ENCODE data around the gene OR2F1.

OR2F1 gene

DNA sequence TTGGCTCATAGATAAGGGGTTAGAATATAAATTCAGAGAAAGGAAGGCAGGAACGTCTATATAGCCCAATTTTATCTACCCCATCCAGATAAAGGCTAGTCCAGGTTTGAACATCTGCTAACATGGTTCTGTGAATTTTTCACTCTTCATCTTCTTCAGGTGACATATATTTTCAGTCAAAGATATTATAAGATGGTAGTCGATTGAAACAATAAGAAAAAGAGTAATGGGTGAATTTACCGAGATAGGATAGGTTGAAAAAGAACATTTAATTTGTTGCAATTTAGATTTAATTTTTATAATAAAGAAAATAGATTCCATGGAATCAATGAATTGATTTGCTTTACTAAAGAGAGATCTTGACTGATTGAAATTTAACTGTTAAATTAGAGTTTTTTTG, at the start of gene OR2F1:
Gene OR2F1 (plus strand): TSS at position 301 of the 400 bp plus-strand sequence. CDS start 5,127 bp downstream, outside the sequence.
- no peak for DNase-seq (ENCODE audit: low spot score)

- DNase-seq (ENCODE audit: low spot score) = no peak
Measured at GRCh38 chr7:143905509-143905908, 49.1 kb upstream of the OR2F1 start.

GRCh38 chr7:143906151-143906550, 48.5 kb upstream of the OR2F1 start:
- no peak for DNase-seq (ENCODE audit: low spot score)

GRCh38 chr7:143906895-143907294, 47.7 kb upstream of the OR2F1 start:
- DNase-seq (ENCODE audit: low spot score) = no peak

- DNase-seq (ENCODE audit: low spot score) = no peak
Measured at GRCh38 chr7:143908120-143908519, 46.5 kb upstream of the OR2F1 start.

GRCh38 chr7:143909863-143910262, 44.8 kb upstream of the OR2F1 start:
- DNase-seq (ENCODE audit: low spot score) = no peak

DNA sequence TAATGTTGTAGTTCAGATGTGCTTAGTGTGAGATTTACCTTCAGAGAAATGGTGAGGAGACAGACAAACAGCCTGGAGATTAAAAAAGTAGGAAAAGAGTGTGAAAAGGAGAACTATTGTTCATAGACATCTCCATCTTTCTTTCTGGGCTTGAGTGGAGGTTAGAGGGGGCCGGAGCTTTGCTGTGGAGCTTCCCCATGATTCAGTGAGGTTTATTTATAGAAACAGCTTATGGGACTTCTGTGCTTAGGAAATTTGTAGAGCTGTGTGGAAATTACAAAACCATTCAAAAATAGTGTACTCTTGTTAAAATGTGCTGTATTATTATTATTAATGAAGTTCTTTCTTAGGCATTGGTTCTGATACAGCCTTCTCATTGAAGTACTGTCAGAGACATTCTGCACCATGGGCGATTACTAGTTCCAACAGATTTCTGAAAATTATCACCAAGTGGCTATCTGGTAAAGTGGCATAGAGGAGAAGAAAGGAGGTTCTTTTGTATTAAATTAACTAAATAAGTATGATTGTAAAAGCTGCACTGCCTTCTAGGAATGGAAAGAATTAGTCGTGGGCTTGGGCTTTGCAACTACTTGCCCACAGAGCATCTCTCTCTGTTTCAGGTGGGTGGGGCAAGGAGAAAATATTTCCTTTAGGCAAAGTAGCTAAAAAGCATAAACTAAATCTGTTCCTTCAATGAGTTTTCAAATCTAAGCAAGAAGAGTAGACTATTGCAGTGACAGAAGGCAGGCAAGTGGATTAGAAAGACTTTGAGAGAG, 44.0 kb upstream of the OR2F1 start:
- DNase-seq (ENCODE audit: low spot score) = no peak

GRCh38 chr7:143913945-143914615, 40.6 kb upstream of the OR2F1 start:
- DNase-seq (ENCODE audit: low spot score) = no peak

DNA sequence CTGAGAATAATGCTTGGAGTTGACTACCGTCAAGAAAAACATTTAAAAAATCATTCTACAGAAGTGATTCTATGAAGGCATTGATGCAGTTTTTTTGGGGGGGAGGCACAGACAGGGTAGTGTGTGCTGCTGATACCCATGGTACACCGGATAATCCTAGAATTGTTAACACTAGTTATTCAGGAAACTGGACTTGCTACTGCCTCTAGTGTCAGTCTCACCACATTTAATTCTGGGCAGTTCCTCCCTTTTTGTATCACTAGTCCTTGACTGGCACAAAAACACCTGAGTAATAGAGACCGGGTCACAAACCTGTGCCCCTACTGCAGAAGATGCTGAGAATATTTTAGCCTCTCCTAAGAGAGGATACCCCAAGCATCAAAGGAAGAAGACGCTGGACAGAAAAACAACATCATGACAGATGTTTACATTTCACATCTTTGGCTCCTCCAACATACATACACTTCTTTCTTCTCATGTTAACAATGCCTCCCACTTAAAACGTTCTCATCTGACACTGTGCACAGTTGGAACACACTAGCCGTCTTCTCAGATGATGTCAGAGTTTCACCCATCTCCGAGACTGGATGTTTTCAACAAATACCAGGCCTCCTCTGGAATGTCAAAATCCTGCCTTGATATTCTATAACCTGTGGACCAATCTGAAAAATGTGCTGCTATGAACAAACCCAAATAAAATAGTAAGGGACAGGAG, 39.5 kb upstream of the OR2F1 start:
- no peak for DNase-seq (ENCODE audit: low spot score)

- DNase-seq (ENCODE audit: low spot score) = no peak
Measured at GRCh38 chr7:143924851-143925250, 29.8 kb upstream of the OR2F1 start.

GRCh38 chr7:143929224-143929920, 25.3 kb upstream of the OR2F1 start:
- no peak for DNase-seq (ENCODE audit: low spot score)

DNA sequence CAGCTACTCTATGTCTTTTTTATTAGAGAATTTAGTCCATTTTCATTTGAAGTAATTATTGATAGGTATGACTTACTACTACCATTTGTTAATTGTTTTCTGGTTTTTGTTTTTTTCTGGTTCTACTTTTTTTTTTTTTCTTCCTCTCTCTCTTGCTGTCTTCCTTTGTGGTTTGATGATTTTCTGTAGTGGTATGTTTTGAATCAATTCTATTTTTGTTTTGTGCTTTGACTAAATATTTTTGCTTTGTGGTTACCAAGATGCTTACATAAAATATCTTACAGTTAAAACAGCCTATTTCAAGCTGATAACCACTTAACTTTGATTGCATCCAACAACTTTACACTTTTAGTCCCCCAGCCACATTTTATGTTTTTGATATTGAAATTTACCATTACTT, 22.9 kb upstream of the OR2F1 start:
- DNase-seq (ENCODE audit: low spot score) = no peak

DNA sequence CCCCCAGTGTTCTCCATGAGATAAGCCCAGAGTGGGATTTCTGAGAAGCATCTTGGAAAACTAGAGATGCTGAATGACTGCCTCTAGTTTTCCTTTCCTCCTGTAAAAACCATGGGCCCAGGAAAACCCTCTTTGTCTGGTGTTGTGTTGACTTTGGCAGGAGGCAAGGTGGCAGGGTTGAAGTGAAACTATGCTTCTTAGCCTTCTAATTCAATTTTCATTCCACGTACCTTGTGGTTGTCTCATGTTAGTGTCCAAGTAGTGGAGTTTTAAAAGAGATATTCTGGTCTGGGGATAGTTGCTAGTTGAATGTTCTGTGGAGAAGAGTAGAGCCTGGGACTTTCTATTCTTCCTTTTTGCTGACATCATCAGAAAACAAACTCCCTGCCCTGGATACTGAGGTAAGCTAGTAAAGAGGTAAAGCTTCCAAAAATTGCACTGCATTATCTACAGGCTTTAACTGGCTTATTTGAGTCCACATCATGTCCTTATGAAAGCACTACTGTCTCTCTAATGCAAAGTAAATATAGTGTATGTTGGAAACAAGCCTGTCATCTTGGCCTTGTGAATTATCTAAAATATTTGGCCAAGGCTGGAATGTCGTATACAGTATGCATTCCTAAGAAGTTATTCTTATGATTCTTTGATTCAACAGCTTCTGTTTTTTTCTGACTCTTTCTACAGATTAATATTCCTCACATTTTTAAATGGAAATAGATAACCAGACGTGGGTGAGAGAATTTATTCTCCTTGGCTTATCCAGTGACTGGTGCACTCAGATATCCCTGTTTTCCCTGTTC, 19.9 kb upstream of the OR2F1 start, which contains the start of gene OR2F2:
Gene OR2F2 (plus strand): TSS at position 708 of the 800 bp plus-strand sequence. CDS start 0 bp downstream, at position 708.
- DNase-seq (ENCODE audit: low spot score) = no peak

- DNase-seq (ENCODE audit: low spot score) = no peak
Measured at GRCh38 chr7:143936087-143937009, 18.3 kb upstream of the OR2F1 start.

DNA sequence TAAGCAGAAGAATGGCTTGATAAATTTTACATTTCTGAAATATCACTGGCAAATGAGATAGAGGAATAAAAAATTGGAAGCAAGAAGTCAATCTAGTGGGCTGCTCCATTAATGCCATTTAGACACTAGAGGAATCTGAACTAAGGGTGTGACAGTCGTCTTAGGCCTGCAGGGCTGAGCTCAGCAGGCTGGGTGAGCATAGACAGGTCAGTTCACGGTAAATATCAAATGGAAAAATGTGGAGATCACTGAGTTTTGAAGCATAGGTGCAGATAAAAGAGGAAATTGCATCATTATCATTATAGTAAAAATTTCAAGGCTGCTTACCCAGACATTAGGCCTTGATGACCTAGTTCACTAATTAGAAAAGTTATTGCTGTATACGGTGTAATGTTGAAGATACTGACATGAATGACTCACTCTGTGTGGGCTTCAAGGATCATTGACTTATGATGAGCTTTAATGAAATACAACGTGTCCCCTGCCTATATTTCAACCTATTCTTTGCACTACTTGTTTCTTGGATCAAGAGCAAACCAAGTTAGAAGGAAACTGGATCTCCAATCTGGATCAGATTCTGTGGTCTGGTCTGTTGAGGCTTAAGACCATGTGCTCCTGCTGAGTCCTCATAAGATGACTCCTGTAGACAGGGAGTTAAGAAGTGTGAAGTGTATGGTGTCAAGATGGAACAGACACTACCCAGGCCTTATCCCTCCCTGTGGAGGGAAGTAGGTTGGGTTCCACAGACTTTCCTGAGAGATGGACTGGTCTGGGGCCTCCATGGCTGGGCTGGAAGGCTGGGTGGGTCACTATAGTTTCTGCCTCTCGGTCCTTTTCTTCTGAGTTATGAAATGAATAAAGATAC, 16.0 kb upstream of the OR2F1 start:
- no peak for DNase-seq (ENCODE audit: low spot score)

DNA sequence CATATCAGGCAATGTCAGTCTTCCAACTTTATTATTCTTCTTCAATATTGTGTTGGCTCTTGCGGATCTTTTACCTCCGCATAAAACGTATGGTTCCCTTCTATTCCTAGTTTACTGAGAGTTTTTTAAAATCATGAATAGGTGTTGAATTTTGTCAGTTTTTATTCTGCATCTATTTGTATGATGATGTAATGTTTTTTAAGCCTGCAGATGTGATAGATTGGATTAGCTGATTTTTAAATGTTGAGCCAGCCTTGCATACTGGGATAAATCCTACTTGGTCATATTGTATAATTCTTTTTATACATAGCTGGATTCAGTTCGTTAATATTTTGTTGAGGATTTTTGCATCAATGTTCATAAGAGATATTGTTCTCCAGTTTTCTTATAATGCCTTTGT, 9.2 kb upstream of the OR2F1 start:
- DNase-seq (ENCODE audit: low spot score) = no peak

DNA sequence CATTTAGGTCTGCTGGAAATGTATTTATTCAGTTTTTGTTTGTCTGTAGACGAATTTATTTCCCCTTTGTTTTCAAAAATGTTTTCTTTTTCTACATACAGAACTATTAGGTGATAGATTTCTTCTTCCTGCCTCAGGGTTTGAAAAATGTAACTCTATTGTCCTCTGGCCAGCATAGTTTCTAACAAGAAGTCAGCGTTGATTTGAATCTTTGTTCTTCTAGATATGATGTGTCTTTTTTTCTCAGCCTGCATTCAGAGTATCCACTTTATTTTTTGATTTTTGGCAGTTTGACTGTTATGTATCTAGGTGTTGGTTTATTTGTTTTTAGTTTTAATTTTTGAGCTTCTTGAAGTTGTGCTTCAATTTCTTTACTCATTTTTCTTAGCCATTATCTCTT, 7.5 kb upstream of the OR2F1 start:
- no peak for DNase-seq (ENCODE audit: low spot score)

DNA sequence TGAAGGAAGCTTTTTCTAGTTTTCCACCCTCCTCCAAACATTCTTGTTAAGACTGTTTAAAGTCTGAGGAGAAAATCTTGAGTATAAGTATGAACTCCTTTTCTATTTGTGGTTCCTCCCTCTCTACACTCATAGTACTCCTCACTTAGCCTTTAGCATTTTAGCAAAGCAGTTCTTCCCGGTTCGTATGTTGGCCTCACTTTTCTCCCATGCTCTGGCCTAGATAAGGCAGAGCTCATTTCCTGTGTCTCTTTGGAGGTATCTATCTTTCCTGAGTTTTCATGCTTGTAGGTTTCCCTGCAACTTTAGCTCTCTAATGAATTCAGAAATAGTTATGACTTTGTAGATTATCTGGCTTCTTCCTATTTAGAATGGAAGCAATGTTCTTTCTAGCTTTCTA, 5.9 kb upstream of the OR2F1 start:
- DNase-seq (ENCODE audit: low spot score) = no peak

GRCh38 chr7:143953421-143953820, 1.2 kb upstream of the OR2F1 start:
- no peak for DNase-seq (ENCODE audit: low spot score)

Measured in hematopoietic multipotent progenitor cell treated with erythropoietin and hydrocortisone succinate and interleukin-3 and kit ligand, for 17 days (in vitro differentiated cells).